Spleen (tissue), 11 donors: ENCODE results near the gene PLCG2. TPM values are rescaled to one million over a fixed set of nuclear protein-coding genes. Genes with fewer than 3 reads are reported as not detected.
"Not testable (repeated sequence)": the region's sequence is repeated elsewhere in the genome, so short reads cannot be mapped to it uniquely, and the experiment has no call there.

ENCODE experiments used
- DNase-seq: peaks from one replicate; pipeline ENCODE4 v3.0.0-alpha.2; 2020
- H3K27ac ChIP-seq, 8 donors: fragments of 200-600 bp; sonication (generic) in 7 of 8; 1 replicate in 4 of 8; 2 replicates in 4 of 8; pipeline versions ENCODE4 v1.5.0 to v1.8.0; 2016 to 2021; ENCODE audit warnings: inconsistent platforms in 4 of 8, mild to moderate bottlenecking in 4 of 8, moderate library complexity in 1 of 8
- H3K27me3 ChIP-seq, 7 donors: fragments of 200-600 bp; sonication (generic) in 6 of 7; replicated peaks in 1 of 7; 1 replicate in 4 of 7; 2 replicates in 3 of 7; pipeline versions ENCODE4 v1.5.0 to v1.8.0; 2016 to 2021; ENCODE audit warnings: inconsistent platforms in 3 of 7, mild to moderate bottlenecking in 1 of 7
- H3K36me3 ChIP-seq, 6 donors: fragments of 200-600 bp; sonication (generic) in 5 of 6; 1 replicate in 4 of 6; 2 replicates in 2 of 6; pipeline versions ENCODE4 v1.5.0 to v1.8.0; 2016 to 2021; ENCODE audit warnings: inconsistent platforms in 2 of 6
- H3K4me1 ChIP-seq, 6 donors: fragments of 200-600 bp; sonication (generic) in 5 of 6; 1 replicate in 3 of 6; 2 replicates in 3 of 6; pipeline versions ENCODE4 v1.5.0 to v1.8.0; 2016 to 2021; ENCODE audit warnings: inconsistent platforms in 3 of 6
- H3K4me3 ChIP-seq, 8 donors: fragments of 200-600 bp; sonication (generic) in 7 of 8; 1 replicate in 4 of 8; 2 replicates in 4 of 8; pipeline versions ENCODE4 v1.5.0 to v1.8.0; 2016 to 2021; ENCODE audit warnings: inconsistent platforms in 4 of 8, mild to moderate bottlenecking in 4 of 8, moderate library complexity in 2 of 8
- H3K9me3 ChIP-seq, 8 donors: fragments of 200-600 bp; sonication (generic) in 7 of 8; 1 replicate in 4 of 8; 2 replicates in 4 of 8; pipeline versions ENCODE4 v1.5.0 to v1.8.0; 2016 to 2021; ENCODE audit warnings: inconsistent platforms in 4 of 8
- CTCF ChIP-seq, 11 experiments: fragments of 200-600 bp in 7 of 11; fragments of 450-650 bp in 4 of 11; sonication (generic) in 4 of 11; IDR thresholded peaks in 8 of 11; conservative IDR thresholded peaks in 3 of 11; 1 replicate in 7 of 11; 2 replicates in 4 of 11; pipeline versions ENCODE4 v1.4.0 to v1.8.0; 2016 to 2021; ENCODE audit warnings: antibody characterized with exemption in 11 of 11, inconsistent platforms in 4 of 11, mild to moderate bottlenecking in 1 of 11
- POLR2A ChIP-seq, 3 donors: fragments of 450-650 bp; IDR thresholded peaks; one replicate each; pipeline ENCODE4 v1.5.1; 2017; ENCODE audit warnings: antibody characterized with exemption in 3 of 3, mild to moderate bottlenecking in 1 of 3
- POLR2AphosphoS5 ChIP-seq, 3 donors: sonication (generic); formaldehyde crosslinking; IDR thresholded peaks; one replicate each; pipeline ENCODE4 v1.5.1; 2017; ENCODE audit warnings: antibody characterized with exemption in 3 of 3
- WGBS, 5 donors: extraction: QIAGEN DNeasy Blood & Tissue Kit in 3 of 5; methylation state at CpG; one replicate each; pipeline versions ENCODE4 v1.1.5 to v1.1.7; 2013 to 2018; 5-methylcytosine and 5-hydroxymethylcytosine counted together
- intact Hi-C: fragments of 100-400 bp; cut with DNase I; formaldehyde crosslinking; loops from one replicate; pipeline ENCODE4 v1.15.0; 2023; ENCODE audit warnings: low total_unique reads
- polyA plus RNA-seq, 3 donors: library from polyadenylated mRNA; stranded (reverse); fragments of 200-250 nt; gene quantifications; one replicate each; pipeline ENCODE4 v1.2.1, GENCODE V29; 2013
- total RNA-seq, 7 donors: library from RNA; depleted of rRNA in 3 of 7; stranded (reverse); fragments of >200 nt in 3 of 7; fragmentation: NEBNext Ultra II Directional in 4 of 7; extraction: Animal tissue kit (Norgen Biotek cat#: 25700) in 4 of 7; gene quantifications; one replicate each; pipeline versions ENCODE4 v1.1.0 to v1.2.1, GENCODE V29; 2016 to 2021
- donor health status: healthy with polysubstance abuse.
- donor health status: DM: no; HTN: no; CAD: no; lungs with moderate emphysema.
- donor health status: DM: no; HTN: no; CAD: no.
- donor health status: Bipolar disorder and iron deficiency.
- donor health status: healthy.
- donor health status: DM: no; HTN: no; CAD: no.
- donor health status: DM: yes; HTN: yes; CAD: no.

Gene PLCG2
- total and polyA plus RNA-seq, 10 donors, result 57.1 to 277 (median 145) TPM

- H3K9me3 ChIP-seq, result peaks cover 0 to 27% (median 19%) of the 10 kb centered on the region in 8 donors
- TF ChIP-seq POLR2AphosphoS5 (IDR thresholded peaks at IDR 0.05) (no peak), CTCF (IDR thresholded peaks at IDR 0.05 in 8 of 11, conservative IDR thresholded peaks at IDR 0.05 in 3 of 11) (no peak), POLR2A (IDR thresholded peaks at IDR 0.05) (no peak)
Measured at GRCh38 chr16:82008957-82009592, 230.0 kb downstream of the PLCG2 start.

GRCh38 chr16:82009789-82010188 lies 230.7 kb downstream of the PLCG2 start:
- H3K36me3 ChIP-seq, intact Hi-C loops, H3K4me3 ChIP-seq, DNase-seq, H3K27ac ChIP-seq: not testable (repeated sequence)
- Histone ChIP-seq H3K4me1 (peaks cover 0 to 16% (median 0%) of the 10 kb centered on the region in 6 donors), H3K9me3 (peaks cover 0 to 31% (median 24%) of the 10 kb centered on the region in 8 donors), H3K27me3 (peaks cover 0 to 37% (median 9%) of the 10 kb centered on the region in 7 donors)
- WGBS, 5 donors, result 73 to 92% (median 80%) methylated on average over 4 of the region's 4 CpGs

More at GRCh38 chr16:82008957-82009592, 230.0 kb downstream of the PLCG2 start:
- intact Hi-C loops, result no loop called here
- H3K4me1 ChIP-seq, result peaks cover 0 to 16% (median 0%) of the 10 kb centered on the region in 6 donors
- H3K27me3 ChIP-seq, result peaks cover 0 to 30% (median 9%) of the 10 kb centered on the region in 7 donors
- no peak overlapping the region for H3K4me3 ChIP-seq
- H3K36me3 ChIP-seq, result no peaks in the 10 kb centered on the region
- no peak for DNase-seq
- H3K27ac ChIP-seq, result no peak overlapping the region
- whole genome bisulfite sequencing, 5 donors, result 89 to 92% (median 91%) methylated on average over 9 of the region's 9 CpGs

- H3K27me3 ChIP-seq, result peaks cover 0 to 45% (median 10%) of the 10 kb centered on the region in 7 donors
- no peak for TF ChIP-seq CTCF (IDR thresholded peaks at IDR 0.05 in 8 of 11, conservative IDR thresholded peaks at IDR 0.05 in 3 of 11)
- TF ChIP-seq POLR2AphosphoS5 (IDR thresholded peaks at IDR 0.05), result no peak
- TF ChIP-seq POLR2A (IDR thresholded peaks at IDR 0.05), result no peak
- H3K27ac ChIP-seq, result no peak overlapping the region
- peaks cover 3 to 38% (median 32%) of the 10 kb centered on the region in 8 donors for H3K9me3 ChIP-seq
- no peak for DNase-seq
- H3K4me3 ChIP-seq, result peak overlapping the region in 7 of 8 donors; percentile 39 to 80 (median 53)
- intact Hi-C loops, result no loop called here
- no peaks in the 10 kb centered on the region for H3K36me3 ChIP-seq
- WGBS, 5 donors, result 83 to 90% (median 88%) methylated on average over 8 of the region's 8 CpGs
- peaks cover 0 to 16% (median 0%) of the 10 kb centered on the region in 6 donors for H3K4me1 ChIP-seq
Measured at GRCh38 chr16:82010649-82011048, 231.6 kb downstream of the PLCG2 start.

- 4 to 12% (median 6%) methylated on average over 9 to 32 of the region's 32 CpGs for WGBS, 5 donors
- intact Hi-C loops, result no loop called here
- Histone ChIP-seq H3K4me1 (peaks cover 0 to 16% (median 0%) of the 10 kb centered on the region in 6 donors), H3K9me3 (peaks cover 3 to 38% (median 32%) of the 10 kb centered on the region in 8 donors), H3K4me3 (peak within 1 kb of the TSS; percentile 39 to 80 (median 50)), H3K27ac (peak within 1 kb of the TSS in 2 of 8 donors; percentile 15 to 44), H3K27me3 (peaks cover 0 to 45% (median 10%) of the 10 kb centered on the region in 7 donors), H3K36me3 (no peaks in the 10 kb centered on the region)
- TF ChIP-seq POLR2A (IDR thresholded peaks at IDR 0.05) (no peak), CTCF (IDR thresholded peaks at IDR 0.05 in 8 of 11, conservative IDR thresholded peaks at IDR 0.05 in 3 of 11) (no peak), POLR2AphosphoS5 (IDR thresholded peaks at IDR 0.05) (peak; percentile 29 to 53 (median 43))
- DNase-seq, result peak; percentile 88
Measured at GRCh38 chr16:82011199-82011641, 232.1 kb downstream of the PLCG2 start, which contains the start of gene SDR42E1. SDR42E1 (minus strand) TSS chr16:82011470; CDS start chr16:82000858, 10,612 bp downstream.

Other genes with a start within 250 kb of the PLCG2 start
- 1 to 10 TPM; 2.4 to 5.4 (median 3.2) TPM for gene SDR42E1, start 232.2 kb downstream of the PLCG2 start, total RNA-seq
- 1 to 10 TPM in 1 of 3 donors, under 1 TPM in 2; 0.62 to 1.2 (median 0.63) TPM for gene SDR42E1, start 232.2 kb downstream of the PLCG2 start, polyA plus RNA-seq